Neural cell (in vitro differentiated cells): ENCODE data around the gene TBC1D8.

ENCODE experiments used
- EP300 ChIP-seq: fragments of 450-650 bp; conservative IDR thresholded peaks from 2 replicates; pipeline ENCODE4 v1.6.1; 2014; ENCODE audit warnings: antibody characterized with exemption, mild to moderate bottlenecking, moderate library complexity; ENCODE audit not compliant: poor library complexity, severe bottlenecking
- EZH2 ChIP-seq: fragments of 200-600, 300-800 bp; shearing (Covaris generic), sonication (generic); IDR thresholded peaks from 2 replicates; pipeline ENCODE4 v1.6.1; 2014; ENCODE audit warnings: antibody characterized with exemption, low read length, borderline replicate concordance, mild to moderate bottlenecking; ENCODE audit not compliant: insufficient read depth, poor library complexity, severe bottlenecking
- POLR2AphosphoS5 ChIP-seq: IDR thresholded peaks from 2 replicates; pipeline ENCODE4 v1.6.1; 2012
- RAD21 ChIP-seq: fragments of 450-650 bp; conservative IDR thresholded peaks from 2 replicates; pipeline ENCODE4 v1.6.1; 2014; ENCODE audit warnings: antibody characterized with exemption, mild to moderate bottlenecking, moderate library complexity
- SMC3 ChIP-seq: fragments of 450-650 bp; conservative IDR thresholded peaks from 2 replicates; pipeline ENCODE4 v1.6.1; 2014; ENCODE audit warnings: antibody characterized with exemption, mild to moderate bottlenecking, moderate library complexity; ENCODE audit not compliant: poor library complexity
- TAF1 ChIP-seq: IDR thresholded peaks from 2 replicates; pipeline ENCODE4 v1.6.1; 2012; ENCODE audit warnings: low read depth
- TF ChIP-seq, protein P1 (sequence below): fragments of 450-650 bp; IDR thresholded peaks from 2 replicates; pipeline ENCODE4 v1.5.1; 2014; ENCODE audit warnings: antibody characterized with exemption, mild to moderate bottlenecking, moderate library complexity; ENCODE audit not compliant: poor library complexity, severe bottlenecking
- TF ChIP-seq, protein P2 (sequence below): IDR thresholded peaks from 2 replicates; pipeline ENCODE4 v1.6.1; 2012; ENCODE audit warnings: borderline replicate concordance

DNA sequence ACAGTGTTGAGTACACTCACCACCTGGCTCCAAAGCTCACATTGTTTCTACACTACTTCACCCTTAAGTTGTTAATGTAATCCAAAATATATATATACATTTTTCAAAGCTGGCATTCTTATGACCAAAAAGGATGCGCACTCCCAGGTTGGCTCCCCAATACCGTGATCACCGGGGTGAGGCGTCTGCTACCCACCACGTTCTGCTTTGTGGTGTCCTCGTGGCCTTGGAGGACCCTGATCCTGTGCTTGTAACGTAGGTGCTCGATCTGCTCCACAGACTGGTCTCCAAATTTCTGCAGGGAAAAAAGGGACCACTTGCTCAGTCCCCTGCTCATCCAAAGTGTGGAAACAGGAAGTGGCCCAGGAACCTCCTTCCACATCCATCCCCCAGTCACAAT lies 123.3 kb downstream of the TBC1D8 start:
- TF ChIP-seq POLR2AphosphoS5 (no peak), TAF1 (no peak), EP300 (no peak), SMC3 (no peak), EZH2 (no peak), RAD21 (no peak)
- TF ChIP-seq, protein P1, sequence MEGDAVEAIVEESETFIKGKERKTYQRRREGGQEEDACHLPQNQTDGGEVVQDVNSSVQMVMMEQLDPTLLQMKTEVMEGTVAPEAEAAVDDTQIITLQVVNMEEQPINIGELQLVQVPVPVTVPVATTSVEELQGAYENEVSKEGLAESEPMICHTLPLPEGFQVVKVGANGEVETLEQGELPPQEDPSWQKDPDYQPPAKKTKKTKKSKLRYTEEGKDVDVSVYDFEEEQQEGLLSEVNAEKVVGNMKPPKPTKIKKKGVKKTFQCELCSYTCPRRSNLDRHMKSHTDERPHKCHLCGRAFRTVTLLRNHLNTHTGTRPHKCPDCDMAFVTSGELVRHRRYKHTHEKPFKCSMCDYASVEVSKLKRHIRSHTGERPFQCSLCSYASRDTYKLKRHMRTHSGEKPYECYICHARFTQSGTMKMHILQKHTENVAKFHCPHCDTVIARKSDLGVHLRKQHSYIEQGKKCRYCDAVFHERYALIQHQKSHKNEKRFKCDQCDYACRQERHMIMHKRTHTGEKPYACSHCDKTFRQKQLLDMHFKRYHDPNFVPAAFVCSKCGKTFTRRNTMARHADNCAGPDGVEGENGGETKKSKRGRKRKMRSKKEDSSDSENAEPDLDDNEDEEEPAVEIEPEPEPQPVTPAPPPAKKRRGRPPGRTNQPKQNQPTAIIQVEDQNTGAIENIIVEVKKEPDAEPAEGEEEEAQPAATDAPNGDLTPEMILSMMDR: no peak
- TF ChIP-seq, protein P2, sequence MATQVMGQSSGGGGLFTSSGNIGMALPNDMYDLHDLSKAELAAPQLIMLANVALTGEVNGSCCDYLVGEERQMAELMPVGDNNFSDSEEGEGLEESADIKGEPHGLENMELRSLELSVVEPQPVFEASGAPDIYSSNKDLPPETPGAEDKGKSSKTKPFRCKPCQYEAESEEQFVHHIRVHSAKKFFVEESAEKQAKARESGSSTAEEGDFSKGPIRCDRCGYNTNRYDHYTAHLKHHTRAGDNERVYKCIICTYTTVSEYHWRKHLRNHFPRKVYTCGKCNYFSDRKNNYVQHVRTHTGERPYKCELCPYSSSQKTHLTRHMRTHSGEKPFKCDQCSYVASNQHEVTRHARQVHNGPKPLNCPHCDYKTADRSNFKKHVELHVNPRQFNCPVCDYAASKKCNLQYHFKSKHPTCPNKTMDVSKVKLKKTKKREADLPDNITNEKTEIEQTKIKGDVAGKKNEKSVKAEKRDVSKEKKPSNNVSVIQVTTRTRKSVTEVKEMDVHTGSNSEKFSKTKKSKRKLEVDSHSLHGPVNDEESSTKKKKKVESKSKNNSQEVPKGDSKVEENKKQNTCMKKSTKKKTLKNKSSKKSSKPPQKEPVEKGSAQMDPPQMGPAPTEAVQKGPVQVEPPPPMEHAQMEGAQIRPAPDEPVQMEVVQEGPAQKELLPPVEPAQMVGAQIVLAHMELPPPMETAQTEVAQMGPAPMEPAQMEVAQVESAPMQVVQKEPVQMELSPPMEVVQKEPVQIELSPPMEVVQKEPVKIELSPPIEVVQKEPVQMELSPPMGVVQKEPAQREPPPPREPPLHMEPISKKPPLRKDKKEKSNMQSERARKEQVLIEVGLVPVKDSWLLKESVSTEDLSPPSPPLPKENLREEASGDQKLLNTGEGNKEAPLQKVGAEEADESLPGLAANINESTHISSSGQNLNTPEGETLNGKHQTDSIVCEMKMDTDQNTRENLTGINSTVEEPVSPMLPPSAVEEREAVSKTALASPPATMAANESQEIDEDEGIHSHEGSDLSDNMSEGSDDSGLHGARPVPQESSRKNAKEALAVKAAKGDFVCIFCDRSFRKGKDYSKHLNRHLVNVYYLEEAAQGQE: no peak
